ENCODE data around the gene HEPHL1. TPM values are rescaled to one million over a fixed set of nuclear protein-coding genes. Genes with fewer than 3 reads are reported as not detected.
"Not testable (repeated sequence)": the region's sequence is repeated elsewhere in the genome, so short reads cannot be mapped to it uniquely, and the experiment has no call there.

Gene HEPHL1
- polyA plus RNA-seq, 1 donor = not detected

DNA sequence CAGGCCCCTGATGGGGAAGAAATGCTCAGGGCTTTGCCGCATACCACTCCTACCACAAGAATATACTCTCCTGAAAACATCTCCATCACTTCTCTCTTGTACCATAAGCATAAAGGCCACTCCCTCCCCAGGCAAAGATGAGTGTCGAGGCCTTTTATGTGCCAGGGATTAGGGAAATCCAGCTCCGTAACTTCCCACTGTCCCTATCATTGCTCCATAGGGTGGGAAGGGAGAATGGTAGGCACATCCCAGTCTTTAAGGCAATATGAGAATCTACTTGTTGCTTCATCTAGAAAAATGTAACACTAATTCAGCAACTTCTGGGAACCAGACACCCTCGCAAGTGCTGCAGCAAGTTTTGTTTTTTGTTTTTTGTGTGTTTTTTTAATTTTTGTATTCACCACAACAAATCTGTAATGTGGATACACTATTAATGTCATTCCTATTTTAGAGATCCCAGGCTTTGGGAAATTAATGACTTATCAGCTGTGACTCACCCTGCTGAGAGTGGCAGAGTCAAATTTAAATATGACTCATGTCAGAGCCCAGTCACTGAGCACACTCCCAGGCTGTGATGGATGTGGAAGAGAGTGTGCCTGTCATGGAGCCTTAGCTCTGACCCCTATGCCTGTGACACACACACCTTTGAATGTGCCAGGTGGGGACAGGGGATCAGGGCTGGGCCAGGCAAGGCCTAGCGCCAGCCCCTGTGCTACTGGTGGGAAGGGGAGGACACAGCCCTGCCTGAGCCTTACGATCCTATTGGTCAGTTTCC, 130.9 kb downstream of the HEPHL1 start:
- no peak for DNase-seq

DNA sequence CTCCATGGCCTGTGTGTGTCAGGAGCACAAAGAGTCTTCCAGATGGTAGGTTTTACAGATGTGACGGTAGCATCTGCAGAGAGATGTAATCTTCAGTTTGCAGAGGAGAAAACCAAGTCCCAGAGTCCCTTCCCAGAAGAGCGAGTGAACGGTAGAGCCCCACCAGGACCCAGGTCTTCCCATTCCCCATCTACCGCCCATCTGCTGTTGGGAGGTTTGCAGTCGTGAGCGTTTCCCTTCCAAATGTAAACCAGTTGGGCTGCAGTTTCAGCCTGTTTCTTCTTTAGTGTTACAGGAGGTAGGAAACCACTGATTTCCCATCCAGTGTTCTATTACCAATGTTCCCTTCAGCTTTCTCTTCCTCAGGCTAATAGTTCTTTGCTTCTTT, 131.5 kb downstream of the HEPHL1 start:
- no peak for DNase-seq

DNA sequence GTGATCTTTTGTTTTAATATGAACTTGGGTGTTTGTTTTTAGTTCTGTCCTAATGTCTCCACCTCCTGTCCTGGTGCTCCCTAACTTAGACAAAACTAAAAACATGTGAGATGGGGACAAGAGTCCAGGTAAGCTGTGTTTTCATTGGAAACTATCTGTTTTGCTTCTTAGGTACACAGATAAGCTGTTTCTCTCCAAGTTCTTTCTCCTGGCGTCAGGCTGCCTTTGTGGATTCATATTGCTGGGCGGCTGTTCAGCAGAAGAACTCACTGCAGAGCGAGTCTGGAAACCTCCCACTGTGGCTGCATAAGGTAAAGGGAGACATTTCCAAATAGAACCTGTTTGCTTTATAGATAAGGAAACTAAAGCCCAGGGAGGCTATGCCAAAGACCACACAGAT, 132.2 kb downstream of the HEPHL1 start:
- DNase-seq = no peak

DNA sequence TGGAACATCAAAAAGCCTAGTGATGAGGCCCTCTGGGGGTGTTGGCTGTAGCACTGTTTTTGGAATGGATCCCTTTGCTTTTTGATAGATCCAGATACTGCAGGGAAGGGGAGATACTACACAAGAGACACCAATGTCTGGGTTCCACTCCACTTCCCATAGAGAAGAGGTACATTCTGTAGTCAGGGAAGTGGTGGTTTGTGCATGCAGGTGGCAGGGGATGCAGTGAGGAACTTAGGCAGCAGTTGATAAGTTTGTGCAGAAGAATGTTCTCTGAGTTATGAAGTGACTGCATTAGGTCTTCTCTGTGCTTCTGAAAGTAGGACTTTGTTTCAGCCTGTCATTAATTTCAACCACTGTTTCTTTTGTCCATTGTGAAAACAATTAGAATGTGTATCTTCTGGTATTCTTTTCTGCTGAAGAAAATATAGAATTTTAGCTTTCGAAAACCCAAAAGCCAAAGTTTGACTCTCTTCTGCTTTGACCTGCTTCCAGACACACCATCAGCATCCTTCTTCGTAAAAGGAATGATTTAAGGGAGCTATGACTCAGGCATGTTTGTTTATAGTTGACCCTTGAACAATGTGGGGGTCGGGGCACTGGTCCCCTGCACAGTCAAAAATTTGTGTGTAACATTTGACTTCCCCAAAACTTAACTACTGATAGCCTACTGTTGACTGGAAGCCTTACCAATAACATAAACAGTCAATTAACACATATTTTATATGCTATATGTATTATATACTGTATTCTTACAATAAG, 133.1 kb downstream of the HEPHL1 start:
- DNase-seq = no peak

DNA sequence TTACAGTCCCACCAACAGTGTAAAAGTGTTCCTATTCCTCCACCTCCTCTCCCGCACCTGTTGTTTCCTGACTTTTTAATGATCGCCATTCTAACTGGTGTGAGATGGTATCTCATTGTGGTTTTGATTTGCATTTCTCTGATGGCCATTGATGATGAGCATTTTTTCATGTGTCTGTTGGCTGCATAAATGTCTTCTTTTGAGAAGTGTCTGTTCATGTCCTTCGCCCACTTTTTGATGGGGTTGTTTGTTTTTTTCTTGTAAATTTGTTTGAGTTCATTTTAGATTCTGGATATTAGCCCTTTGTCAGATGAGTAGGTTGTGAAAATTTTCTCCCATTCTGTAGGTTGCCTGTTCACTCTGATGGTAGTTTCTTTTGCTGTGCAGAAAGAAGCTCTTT, 136.2 kb downstream of the HEPHL1 start:
- not testable (repeated sequence) for DNase-seq

Other genes with a start within 250 kb of the HEPHL1 start
- 25.3 TPM for gene MED17, start 237.1 kb upstream of the HEPHL1 start, polyA plus RNA-seq (ENCODE audit: insufficient read length)
- 0.41 TPM for gene VSTM5, start 170.7 kb upstream of the HEPHL1 start, polyA plus RNA-seq (ENCODE audit: insufficient read length)
- gene PANX1, start 107.5 kb downstream of the HEPHL1 start, polyA plus RNA-seq (ENCODE audit: insufficient read length) = 21.0 TPM